Sigmoid colon (tissue), 4 donors: Measurements from ENCODE around the gene EPHB1.

Experiments used
- CTCF ChIP-seq, 4 experiments: fragments of 450-650 bp in 3 of 4; fragments of 200-600 bp in 1 of 4; IDR thresholded peaks; one replicate each; pipeline ENCODE4 v1.5.1; 2016 to 2019; ENCODE audit warnings: antibody characterized with exemption in 4 of 4, mild to moderate bottlenecking in 3 of 4, moderate library complexity in 2 of 4
- EP300 ChIP-seq, 4 donors: sonication (generic); formaldehyde crosslinking; IDR thresholded peaks; one replicate each; pipeline ENCODE4 v1.6.1; 2017; ENCODE audit warnings: antibody characterized with exemption in 4 of 4
- POLR2AphosphoS5 ChIP-seq, 4 donors: sonication (generic); formaldehyde crosslinking; IDR thresholded peaks; one replicate each; pipeline ENCODE4 v1.6.1; 2017; ENCODE audit warnings: antibody characterized with exemption in 4 of 4

- TF ChIP-seq CTCF (IDR thresholded peaks at IDR 0.05) = no peak
- no peak for TF ChIP-seq EP300 (IDR thresholded peaks at IDR 0.05)
- TF ChIP-seq POLR2AphosphoS5 (IDR thresholded peaks at IDR 0.05) = no peak
Measured at GRCh38 chr3:135267487-135267886, 472.4 kb downstream of the EPHB1 start.
